ENCODE data around the gene P2RY2. TPM values are rescaled to one million over a fixed set of nuclear protein-coding genes. Genes with fewer than 3 reads are reported as not detected.
A peak's percentile ranks its signal among the peaks of the same experiment; 100 is the strongest.

P2RY2 gene
- polyA plus RNA-seq, 1 of the 3 experiments (the other 2 are of a cell fraction) = 0.12 TPM

DNA sequence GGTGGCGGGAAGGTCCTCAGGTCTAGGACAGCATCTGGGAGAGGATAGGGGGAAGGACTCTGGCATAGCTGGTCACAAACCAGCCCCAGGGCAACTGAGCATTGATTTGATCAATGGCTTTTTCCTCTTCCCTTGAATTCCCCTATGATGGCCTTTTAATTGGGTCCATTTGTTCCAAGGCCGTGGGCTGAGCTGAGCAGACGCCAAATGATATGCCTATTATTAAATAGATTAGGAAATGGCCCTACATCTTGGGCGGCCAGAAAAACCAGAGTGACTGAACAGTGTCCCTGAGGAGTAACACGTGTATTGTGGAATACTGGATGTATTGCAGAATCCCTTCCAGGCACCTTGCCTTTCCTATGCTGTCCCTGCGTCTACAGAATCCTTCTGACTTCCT, 27.4 kb downstream of the P2RY2 start:
- Histone ChIP-seq H3K4me2 (no peak overlapping the region), H3K27me3 (ENCODE audit: insufficient read depth) (no peaks in the 10 kb centered on the region), H2AFZ (ENCODE audit: low read depth) (no peak overlapping the region), H3K9me3 (no peaks in the 10 kb centered on the region), H3F3A (replicated peaks; ENCODE audit: insufficient read depth) (no peaks in the 10 kb centered on the region), H3K4me1 (ENCODE audit: control insufficient read depth in 1 of 2, insufficient read depth in 2 of 2, low read depth in 1 of 2, low read length in 1 of 2) (peaks cover 0 to 25% of the 10 kb centered on the region in 2 experiments; a peak in 2 of 4 replicates), H3K27ac (ENCODE audit: low read depth in 2 of 2, low read length in 1 of 2) (peak overlapping the region in 1 of 2 experiments; percentile 85; a peak in 2 of 4 replicates), H3K36me3 (replicated peaks in 1 of 2; ENCODE audit: control insufficient read depth in 1 of 2, insufficient read depth in 2 of 2, low read length in 1 of 2) (no peaks in the 10 kb centered on the region), H3K79me2 (ENCODE audit: insufficient read depth) (no peaks in the 10 kb centered on the region), H3K4me3 (ENCODE audit: low read depth in 2 of 2, low read length in 1 of 2) (no peak overlapping the region), H3K9me2 (no peaks in the 10 kb centered on the region), H3K9ac (no peak overlapping the region), H4K20me1 (ENCODE audit: insufficient read depth) (no peaks in the 10 kb centered on the region)
- POLR2A ChIA-PET = interaction anchor here (1.2 kb wide), 3 partner anchors 25 to 44 kb away, joined by 3 to 8 read pairs (median 6); no protein-coding TSS in a partner anchor
- CTCF ChIA-PET = interaction anchor here (0.7 to 11.6 kb wide), 14 partner anchors 12 to 520 kb away, joined by 3 to 283 read pairs (median 6); partner anchors contain the start of gene P2RY6
- peak; percentile 63 for DNase-seq
- TF ChIP-seq EZH2phosphoT487 (IDR thresholded peaks at IDR 0.05; ENCODE audit: borderline replicate concordance, low read depth) = no peak
- TF ChIP-seq RCOR1 (IDR thresholded peaks at IDR 0.05; ENCODE audit: low read length) = peak; percentile 97
- no peak for TF ChIP-seq YY1 (IDR thresholded peaks at IDR 0.05; ENCODE audit: low read depth)
- TF ChIP-seq RAD21 (IDR thresholded peaks at IDR 0.05; ENCODE audit: low read length) = peak; percentile 17; the same call in 1 of the 2 replicates
- TF ChIP-seq EP300 (IDR thresholded peaks at IDR 0.05; ENCODE audit: borderline replicate concordance in 1 of 2, low read depth in 1 of 2, low read length in 1 of 2) = peak in 1 of 2 experiments; percentile 91; a peak in 2 of 4 replicates
- TF ChIP-seq GATA2 (CRISPR knock-in tag; IDR thresholded peaks at IDR 0.05) = peak; percentile 61
- no peak for TF ChIP-seq SMC3 (IDR thresholded peaks at IDR 0.05; ENCODE audit: low read depth, low read length)
- TF ChIP-seq CHD2 (IDR thresholded peaks at IDR 0.05; ENCODE audit: low read length, partially characterized antibody) = peak; percentile 67
- no peak for TF ChIP-seq POLR2AphosphoS5 (IDR thresholded peaks at IDR 0.05; ENCODE audit: low read depth, low read length)
- no peak for TF ChIP-seq FOXM1 (IDR thresholded peaks at IDR 0.05; ENCODE audit: low read depth)
- TF ChIP-seq MAX (IDR thresholded peaks at IDR 0.05; ENCODE audit: low read depth) = no peak
- peak; percentile 92 for TF ChIP-seq MXI1 (IDR thresholded peaks at IDR 0.05; ENCODE audit: low read depth, low read length)
- 52% methylated on average over 6 of the region's 6 CpGs for WGBS (ENCODE audit: low lambda C conversion rate)

GRCh38 chr11:73246303-73246702, 28.2 kb downstream of the P2RY2 start:
- Histone ChIP-seq H3K79me2 (ENCODE audit: insufficient read depth) (no peaks in the 10 kb centered on the region), H2AFZ (ENCODE audit: low read depth) (no peak overlapping the region; the same call in 1 of the 2 replicates), H3K9me3 (no peaks in the 10 kb centered on the region), H3K9me2 (no peaks in the 10 kb centered on the region), H3K36me3 (replicated peaks in 1 of 2; ENCODE audit: control insufficient read depth in 1 of 2, insufficient read depth in 2 of 2, low read length in 1 of 2) (no peaks in the 10 kb centered on the region), H3K9ac (no peak overlapping the region), H3K4me1 (ENCODE audit: control insufficient read depth in 1 of 2, insufficient read depth in 2 of 2, low read depth in 1 of 2, low read length in 1 of 2) (peaks cover 0 to 25% of the 10 kb centered on the region in 2 experiments; a peak in 2 of 4 replicates), H3K4me3 (ENCODE audit: low read depth in 2 of 2, low read length in 1 of 2) (no peak overlapping the region), H3K27me3 (ENCODE audit: insufficient read depth) (no peaks in the 10 kb centered on the region), H4K20me1 (ENCODE audit: insufficient read depth) (no peaks in the 10 kb centered on the region), H3F3A (replicated peaks; ENCODE audit: insufficient read depth) (no peaks in the 10 kb centered on the region), H3K27ac (ENCODE audit: low read depth in 2 of 2, low read length in 1 of 2) (peak overlapping the region in 1 of 2 experiments; percentile 85; a peak in 1 of 4 replicates), H3K4me2 (no peak overlapping the region)
- CTCF ChIA-PET = interaction anchor here (0.9 to 11.6 kb wide), 9 partner anchors 11 to 415 kb away, joined by 3 to 283 read pairs (median 6); partner anchors contain the start of gene P2RY6
- no peak for TF ChIP-seq FOXM1 (IDR thresholded peaks at IDR 0.05; ENCODE audit: low read depth)
- TF ChIP-seq RCOR1 (IDR thresholded peaks at IDR 0.05; ENCODE audit: low read length) = no peak
- no peak for TF ChIP-seq TCF12 (IDR thresholded peaks at IDR 0.05)
- TF ChIP-seq POLR2AphosphoS5 (IDR thresholded peaks at IDR 0.05; ENCODE audit: low read depth, low read length) = no peak
- no peak for TF ChIP-seq SIN3A (IDR thresholded peaks at IDR 0.05; ENCODE audit: borderline replicate concordance, low read depth, low read length)
- TF ChIP-seq NRF1 (IDR thresholded peaks at IDR 0.05; ENCODE audit: low read depth, low read length) = no peak
- TF ChIP-seq, protein P1, sequence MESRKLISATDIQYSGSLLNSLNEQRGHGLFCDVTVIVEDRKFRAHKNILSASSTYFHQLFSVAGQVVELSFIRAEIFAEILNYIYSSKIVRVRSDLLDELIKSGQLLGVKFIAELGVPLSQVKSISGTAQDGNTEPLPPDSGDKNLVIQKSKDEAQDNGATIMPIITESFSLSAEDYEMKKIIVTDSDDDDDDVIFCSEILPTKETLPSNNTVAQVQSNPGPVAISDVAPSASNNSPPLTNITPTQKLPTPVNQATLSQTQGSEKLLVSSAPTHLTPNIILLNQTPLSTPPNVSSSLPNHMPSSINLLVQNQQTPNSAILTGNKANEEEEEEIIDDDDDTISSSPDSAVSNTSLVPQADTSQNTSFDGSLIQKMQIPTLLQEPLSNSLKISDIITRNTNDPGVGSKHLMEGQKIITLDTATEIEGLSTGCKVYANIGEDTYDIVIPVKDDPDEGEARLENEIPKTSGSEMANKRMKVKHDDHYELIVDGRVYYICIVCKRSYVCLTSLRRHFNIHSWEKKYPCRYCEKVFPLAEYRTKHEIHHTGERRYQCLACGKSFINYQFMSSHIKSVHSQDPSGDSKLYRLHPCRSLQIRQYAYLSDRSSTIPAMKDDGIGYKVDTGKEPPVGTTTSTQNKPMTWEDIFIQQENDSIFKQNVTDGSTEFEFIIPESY (IDR thresholded peaks at IDR 0.05; ENCODE audit: borderline replicate concordance, low read depth) = no peak
- TF ChIP-seq GATA2 (CRISPR knock-in tag; IDR thresholded peaks at IDR 0.05) = no peak
- TF ChIP-seq NFIC (IDR thresholded peaks at IDR 0.05; ENCODE audit: borderline replicate concordance) = no peak
- TF ChIP-seq GABPA (IDR thresholded peaks at IDR 0.05; ENCODE audit: low read depth) = no peak
- DNase-seq = no peak
- WGBS (ENCODE audit: low lambda C conversion rate) = 87% methylated on average over 2 of the region's 2 CpGs
- POLR2A ChIA-PET = interaction anchor here (0.6 kb wide), 1 partner anchor 566 kb away, joined by 3 read pairs; no protein-coding TSS in a partner anchor
